GM21367 (cell line): Measurements from ENCODE around the gene LHX4.

Source experiments
- ATAC-seq: cut with Tn5 transposase; IDR thresholded peaks from one replicate; pipeline ENCODE4 v1.9.1; 2021; ENCODE audit not compliant: unreplicated experiment

LHX4 gene

DNA sequence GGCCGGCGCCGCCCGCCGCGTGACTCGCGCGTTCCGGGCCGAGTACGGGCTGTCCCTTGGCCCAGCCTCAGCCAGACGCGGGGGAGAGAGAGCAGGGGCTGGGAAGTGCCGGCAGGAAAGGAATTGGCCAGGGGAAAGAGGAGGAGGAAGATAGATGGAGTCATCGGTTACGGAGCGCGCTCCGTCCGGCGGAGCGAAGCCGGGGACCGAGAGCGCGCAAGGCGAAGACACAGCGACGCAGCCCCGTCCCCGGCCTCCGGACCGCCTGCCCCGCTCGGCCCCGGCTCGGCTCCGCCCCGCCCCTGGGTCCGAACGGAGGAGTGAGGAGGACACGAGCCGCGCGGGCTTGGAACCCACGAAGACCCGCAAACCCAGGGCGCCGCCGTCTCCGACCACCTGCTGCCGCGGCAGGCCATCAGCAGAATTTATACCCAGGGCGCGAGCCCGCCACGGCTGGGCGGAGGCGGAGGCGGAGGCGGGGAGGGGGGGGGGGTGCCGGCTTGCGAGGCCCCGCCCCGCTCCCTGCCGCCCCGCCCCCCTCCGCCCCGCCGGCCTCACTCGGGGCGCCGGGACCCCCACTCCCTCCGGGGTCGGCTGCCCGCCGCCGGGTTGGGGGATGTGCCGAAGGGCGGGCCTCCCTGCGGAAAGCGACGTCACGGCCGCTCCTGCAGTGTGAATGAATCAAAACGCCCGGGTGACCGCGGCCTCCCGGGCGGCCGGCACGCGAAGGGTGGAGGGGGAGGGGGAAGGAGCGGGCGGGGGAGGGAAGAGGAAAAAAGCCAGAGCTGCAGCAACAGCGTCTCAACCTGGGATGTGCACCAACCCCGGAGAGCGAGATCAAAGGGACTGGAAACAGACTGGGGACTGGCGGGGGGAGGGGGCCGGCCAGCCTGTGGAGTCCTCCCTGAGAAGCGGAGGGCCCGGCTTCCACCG is at the start of gene LHX4:
Gene LHX4, plus strand, starts transcription at position 782 of the 933 bp plus-strand sequence. CDS start 266 bp downstream, outside the sequence.
- no peak for ATAC-seq

DNA sequence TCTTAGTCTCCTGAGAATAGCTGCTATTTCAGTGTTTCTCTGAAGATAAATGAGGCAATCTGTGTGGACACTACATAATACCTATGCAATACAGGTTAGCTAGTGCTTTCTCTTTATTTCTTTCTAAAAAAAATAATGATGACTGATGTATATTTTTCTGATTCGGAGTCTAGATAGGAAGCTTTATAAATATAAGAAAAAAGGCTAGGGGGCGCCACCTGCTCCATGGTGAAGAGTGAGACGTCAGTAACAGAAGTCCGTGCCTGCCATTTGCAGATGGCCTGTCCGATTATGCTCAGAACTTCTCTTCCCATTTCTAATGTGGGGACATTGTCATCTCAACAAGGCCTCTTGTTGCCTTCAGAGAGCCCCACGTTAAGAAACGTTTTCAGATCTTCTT is 49.0 kb upstream of the LHX4 start:
- no peak for ATAC-seq

DNA sequence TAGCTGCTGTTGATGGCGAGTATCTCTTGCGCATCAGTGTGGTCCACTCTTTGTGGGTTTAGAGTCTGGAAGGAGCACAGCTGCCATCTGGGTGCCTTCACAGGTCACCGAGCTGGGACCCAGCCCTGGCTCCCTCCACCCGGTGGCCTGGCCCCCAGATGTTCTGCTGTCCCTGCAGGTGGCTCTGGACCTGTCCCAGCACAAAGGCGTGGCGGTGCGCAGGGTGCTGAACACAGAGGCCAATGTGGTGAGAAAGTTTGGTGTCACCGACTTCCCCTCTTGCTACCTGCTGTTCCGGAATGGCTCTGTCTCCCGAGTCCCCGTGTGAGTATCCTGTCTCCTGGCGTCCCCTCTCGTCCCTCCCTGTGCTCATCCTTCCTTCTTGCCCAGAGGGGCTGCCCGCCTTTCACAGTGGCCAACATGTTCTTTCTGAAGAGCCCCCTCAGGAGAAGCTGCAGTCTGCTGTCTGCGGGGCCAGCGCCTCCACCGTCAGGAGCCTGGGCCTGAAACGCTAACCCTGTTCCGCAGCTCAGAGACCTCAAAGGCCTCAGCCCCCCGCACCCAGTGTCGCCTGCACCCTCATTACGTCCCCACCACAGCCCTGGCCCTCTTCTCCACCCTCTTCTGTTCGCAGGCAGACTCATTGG is 47.9 kb upstream of the LHX4 start:
- ATAC-seq = no peak

DNA sequence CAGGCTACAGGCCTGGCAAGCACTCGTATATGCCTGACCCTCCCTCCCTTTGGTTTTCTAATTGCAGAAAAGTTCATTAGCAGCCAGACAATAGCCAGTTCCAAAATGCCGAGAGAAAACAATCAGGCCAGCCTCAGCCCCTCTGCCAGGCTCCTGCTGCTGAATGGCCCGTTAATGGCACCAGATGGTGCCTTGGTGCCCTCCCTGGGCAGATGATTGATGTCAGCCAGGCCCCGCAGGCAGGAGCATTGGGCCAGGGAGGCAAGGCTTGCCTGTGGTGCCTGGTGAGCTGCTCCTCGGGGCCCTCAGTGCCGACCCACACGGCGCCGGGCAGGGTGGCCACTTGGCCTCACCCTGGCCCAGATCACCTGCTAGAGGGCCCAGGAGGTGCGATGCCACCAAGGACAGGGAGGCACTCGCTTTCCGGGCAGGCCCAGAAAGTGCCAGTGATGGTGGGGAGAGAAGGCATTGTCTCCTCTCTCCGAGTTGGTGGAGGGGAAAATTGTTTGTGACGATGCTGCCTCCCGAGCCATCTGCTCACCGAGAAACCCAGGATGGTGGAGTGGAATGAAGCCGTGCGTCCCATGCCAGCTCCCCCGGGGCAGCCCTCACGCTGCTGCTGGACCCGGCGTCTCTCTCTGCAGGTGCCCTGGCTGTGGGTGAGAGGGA is 47.3 kb upstream of the LHX4 start:
- ATAC-seq = no peak

DNA sequence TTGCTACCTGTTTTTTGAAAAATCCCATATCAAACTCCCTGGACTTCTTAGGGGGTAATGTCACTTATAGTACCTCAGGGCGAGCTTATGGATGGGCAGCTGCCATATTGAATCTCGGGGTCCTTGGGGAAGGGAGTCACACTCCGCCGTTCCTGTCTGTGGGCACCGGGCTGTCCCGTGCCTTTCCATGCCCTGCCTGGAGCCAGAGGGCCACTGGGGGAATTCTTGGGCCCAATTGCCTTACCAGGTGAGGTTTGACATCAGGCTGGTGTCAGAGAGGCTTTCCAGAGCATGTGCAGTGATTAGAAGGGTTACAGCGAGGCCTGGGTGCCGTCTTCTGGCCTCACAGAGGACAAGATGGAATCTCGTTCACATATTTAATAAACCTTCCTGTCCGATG is 46.6 kb upstream of the LHX4 start:
- no peak for ATAC-seq

DNA sequence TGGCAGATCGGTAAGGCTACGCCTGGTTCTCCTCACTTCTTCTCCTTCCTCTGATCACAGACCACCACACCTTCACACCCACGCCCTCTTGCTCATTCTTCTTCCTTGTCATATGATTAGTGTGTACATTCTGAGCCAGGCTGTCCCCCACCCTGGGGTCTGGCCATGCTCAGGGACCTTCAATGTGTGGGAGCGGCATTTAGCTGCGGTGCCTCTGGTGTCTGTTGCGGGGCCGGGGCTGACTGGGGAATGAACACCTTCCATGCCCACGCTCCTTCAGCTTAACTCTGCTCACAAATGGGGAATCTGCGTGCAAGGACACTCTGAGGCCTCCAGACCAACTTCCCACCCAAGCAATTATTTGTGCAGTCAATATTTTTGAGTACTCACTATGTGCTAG is 46.0 kb upstream of the LHX4 start:
- no peak for ATAC-seq

DNA sequence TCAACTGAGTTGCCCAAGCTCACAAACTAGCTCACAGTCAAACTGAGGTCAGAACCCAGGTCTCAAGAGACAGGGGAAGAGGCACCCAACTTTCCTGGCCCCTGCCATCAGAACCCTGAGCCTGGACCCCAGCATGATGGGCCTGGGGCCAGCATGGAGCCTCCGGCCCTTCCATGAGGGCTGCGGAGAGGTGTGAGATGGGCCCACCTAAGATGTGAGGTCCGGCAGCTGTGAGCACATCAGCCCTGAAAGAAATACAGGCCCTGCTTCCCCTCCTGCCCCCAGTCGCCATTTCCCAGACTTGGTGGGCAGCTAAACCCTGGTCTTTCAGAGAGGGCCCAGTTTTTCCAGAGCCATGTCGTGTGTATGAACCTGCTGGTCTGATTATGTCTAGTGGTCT is 44.8 kb upstream of the LHX4 start:
- ATAC-seq = no peak

DNA sequence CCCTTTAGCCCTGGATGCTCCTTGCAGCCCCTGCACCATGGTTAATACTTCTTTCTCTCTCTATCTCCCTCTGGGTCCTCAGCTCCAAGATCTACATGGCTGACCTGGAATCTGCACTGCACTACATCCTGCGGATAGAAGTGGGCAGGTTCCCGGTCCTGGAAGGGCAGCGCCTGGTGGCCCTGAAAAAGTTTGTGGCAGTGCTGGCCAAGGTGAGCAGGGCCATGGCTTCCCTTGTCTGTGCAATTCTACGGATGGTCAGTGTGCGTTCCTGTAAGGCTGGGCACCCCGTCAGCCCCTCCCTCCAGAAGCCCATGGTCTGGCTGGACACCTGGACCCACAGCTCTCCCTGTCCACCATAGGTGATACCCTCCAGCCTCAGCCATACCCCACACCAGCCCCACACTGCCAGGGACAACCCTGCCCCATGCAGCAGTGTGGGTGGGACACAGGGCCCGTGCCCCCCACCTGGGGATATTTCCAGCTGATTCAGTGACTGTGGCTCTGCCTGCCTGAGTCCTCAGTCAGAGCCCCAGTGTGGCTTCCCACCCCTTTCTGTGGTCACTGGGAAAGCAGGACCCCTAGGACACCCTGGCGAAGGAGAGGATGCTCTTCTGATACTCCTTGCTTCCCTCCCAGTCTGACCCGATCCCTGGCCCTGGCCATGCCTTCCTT is 44.0 kb upstream of the LHX4 start:
- no peak for ATAC-seq

DNA sequence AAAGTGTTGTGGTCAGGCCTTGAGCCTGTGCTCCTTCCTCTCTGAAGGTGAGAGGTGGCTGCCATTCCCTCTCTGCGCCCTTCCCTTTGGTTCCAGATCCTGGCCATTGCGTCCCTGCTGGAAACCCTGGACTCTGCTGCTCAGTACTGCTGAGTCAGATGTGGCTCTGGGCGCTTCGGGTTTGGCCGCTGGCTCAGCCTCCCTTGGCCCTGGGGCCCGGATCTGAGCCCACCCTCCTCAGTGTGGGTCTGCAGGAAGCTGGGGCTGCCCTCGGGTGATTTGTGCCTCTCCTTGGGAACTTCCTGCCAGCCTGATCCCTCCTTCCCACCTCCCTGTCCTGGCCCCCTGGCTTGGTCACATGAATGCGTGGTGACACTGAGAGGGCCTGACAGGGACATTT is 43.2 kb upstream of the LHX4 start:
- ATAC-seq = no peak

DNA sequence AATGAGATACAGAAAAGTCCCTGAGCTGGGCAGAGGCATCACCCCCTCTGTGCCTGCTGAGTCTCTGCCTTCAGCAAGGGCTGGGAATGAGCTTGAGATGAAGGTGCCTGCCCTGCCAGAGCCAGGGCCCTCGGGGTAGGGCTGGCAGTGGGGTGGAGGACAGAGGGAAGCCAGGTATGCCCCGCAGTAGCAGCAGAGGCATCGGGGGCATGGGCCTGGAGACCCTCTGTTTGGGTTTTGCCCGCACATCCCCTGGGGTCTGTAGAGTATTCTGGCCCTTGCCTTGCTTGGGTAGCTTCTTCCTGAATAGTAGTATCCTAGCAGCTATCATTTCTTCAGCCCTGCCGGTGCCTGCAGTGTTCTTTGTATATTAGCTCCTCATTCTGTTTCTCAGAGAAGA is 42.4 kb upstream of the LHX4 start:
- no peak for ATAC-seq

DNA sequence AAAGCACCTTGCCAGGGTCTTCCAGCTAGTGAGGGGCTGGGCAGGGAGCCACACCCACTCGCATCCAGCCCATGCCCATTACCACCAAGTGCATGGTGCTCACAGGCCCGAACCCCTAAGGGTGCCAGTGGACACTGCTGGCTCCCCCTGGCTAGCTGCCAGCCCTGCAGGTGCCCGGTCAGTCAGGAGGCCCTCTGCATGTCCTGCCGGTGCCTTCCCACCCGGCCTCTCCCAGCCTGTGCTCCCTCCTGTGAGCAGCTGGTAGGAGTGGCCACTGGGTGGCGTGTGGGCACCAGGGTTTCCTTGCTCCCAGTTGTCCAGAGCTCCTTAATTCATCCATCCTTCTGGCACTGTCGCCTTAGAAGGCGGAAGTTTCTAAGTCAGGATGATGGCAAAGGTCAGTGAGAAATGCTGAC is 42.0 kb upstream of the LHX4 start:
- ATAC-seq = no peak

DNA sequence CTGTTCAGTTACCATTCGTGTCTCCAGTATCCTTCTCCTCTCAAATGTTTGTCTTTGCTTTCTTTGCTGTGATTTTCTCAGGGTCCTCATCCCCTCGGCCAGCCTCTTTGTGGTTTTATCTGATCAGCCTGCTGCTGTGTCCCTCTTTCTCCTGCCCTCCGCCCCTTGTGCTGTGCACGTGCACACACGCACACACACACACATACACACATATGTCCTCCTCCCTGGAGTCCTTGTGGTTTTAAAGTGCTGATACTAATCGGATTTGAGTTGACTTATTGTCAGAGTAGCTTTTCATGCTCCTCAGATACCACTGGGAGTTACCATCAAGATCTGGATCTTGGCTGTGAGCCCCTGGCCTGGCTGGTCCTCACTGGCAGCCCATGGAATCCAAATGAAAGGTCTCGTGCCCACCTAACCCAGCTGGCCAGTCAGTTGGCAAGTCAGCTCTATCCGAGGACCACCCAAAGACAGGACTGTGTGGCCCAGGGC is 41.3 kb upstream of the LHX4 start:
- no peak for ATAC-seq

DNA sequence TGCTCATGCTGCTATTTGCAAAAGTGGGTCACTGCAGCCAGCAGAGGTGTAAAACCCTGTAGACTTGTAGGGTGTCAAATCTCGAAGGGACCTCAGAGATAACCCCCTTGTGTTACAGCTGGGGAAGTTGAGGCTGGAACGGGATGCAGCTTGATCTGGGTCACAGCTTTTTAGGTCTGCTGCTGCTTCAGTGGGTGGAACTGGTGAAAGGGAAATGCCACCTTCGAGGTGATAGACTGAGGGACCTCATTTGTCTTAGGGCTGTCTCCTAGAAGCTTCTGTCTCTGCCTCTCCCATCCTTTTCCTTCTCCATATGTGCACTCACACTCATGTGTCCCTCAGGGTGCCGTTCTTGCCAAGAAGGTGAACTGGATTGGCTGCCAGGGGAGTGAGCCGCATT is 40.0 kb upstream of the LHX4 start:
- ATAC-seq = no peak

DNA sequence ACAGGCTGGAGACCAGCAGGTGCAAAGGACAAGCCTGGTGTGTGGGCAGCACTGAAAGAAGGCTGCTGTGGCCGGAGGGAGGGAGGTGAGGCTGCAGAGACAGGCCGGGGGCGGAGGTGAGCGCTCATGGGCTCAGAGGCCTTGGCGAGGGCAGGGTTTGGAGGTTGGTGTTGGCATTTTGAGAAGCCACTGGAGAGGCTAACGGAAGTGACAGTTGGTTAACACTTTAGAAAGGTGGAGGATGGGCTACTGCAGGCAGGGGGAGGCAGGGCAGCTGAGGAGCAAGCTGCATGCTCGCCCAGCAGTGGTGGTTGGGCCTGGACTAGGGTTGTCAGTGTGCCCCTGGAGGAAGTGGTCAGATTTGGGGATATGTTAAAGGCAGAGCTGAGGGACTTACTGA is 37.9 kb upstream of the LHX4 start:
- no peak for ATAC-seq

DNA sequence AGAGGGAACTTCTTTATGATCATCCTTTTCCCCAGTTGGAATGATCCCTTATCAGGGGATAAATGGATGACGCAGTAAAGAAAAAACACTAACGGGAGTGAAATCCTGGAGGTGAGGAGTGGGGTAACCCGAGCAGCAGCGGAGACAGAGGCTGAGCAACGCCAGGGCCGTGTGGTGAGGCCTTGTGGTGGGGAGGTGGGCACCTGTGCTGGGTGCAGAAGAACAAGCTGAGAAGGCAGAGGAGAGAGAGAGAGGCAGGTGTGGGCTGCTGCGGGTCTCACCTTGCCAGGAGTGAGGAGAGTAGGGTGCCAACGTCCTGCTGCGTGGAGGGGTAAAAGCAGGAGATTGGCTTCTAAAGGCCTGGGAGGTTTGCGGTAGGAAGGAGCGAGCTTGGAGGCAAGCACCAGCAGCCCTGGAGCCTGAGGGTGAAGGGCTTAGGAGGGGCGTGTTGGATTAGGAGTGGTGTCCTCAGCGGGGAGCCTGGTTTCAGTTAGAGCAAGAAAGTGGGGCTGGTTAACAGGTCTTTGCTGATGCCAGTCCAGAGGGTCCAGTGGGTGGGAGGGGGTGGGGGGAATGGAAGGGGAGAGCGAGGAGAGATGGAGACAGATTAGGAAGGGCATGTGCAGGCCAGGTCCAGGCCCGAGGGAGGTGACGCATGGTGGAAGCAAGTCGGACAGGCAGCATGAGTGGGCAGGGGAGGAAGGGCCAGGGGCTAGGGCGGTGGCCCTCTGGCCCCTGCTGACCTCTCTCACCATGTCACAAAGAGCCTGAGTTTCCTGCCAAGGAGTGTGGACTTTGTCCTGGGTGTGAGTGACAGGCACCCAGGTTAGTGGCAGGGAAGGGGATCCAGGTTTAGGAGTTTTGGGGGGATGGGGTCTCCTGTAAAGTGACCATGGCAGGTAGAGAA is 36.7 kb upstream of the LHX4 start:
- ATAC-seq = no peak

DNA sequence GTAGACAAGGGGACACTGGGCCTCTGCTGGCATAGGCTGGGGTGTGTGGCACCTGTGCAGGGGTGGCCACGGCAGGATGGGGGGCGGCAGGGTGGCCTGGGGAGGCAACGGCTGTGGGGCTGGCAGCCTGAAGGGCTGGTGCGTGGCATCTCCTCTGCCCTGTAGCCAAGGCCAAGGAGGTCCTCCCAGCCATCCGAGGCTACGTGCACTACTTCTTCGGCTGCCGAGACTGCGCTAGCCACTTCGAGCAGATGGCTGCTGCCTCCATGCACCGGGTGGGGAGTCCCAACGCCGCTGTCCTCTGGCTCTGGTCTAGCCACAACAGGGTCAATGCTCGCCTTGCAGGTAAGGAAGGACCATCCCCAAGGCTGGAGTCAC is 36.0 kb upstream of the LHX4 start:
- ATAC-seq = no peak

DNA sequence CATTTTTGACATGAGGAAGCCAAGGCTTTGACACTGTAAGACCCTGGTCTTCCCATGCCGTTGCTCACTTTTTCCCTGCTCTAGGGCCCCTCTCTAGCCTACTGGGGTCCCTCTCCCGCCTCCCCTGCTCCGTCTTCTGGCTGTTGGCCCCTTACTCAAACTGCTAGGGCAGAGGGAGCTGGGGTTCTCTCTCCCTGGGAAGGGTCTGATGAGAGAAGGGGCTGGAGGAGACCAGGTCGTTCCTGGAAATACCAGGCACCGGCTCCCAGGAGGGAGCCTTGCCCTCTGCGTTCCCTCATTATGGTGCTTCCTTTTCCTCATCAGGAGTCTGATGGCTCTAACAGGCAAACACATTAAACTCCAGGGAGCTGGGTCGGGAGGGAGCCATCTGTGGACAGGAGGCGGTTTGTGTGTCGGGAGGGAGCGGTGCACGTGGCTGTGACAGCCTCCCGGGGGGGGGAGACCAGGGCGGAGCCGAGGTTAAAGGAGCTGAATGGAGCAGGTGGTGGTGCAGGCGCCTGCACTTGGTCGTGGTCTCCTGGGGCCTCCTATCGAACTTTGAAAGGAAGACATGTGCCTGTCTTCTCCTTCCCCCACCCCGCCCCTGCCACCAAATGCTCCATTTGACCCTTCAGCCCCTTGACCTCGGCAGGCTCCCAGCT is 35.4 kb upstream of the LHX4 start:
- ATAC-seq = no peak

DNA sequence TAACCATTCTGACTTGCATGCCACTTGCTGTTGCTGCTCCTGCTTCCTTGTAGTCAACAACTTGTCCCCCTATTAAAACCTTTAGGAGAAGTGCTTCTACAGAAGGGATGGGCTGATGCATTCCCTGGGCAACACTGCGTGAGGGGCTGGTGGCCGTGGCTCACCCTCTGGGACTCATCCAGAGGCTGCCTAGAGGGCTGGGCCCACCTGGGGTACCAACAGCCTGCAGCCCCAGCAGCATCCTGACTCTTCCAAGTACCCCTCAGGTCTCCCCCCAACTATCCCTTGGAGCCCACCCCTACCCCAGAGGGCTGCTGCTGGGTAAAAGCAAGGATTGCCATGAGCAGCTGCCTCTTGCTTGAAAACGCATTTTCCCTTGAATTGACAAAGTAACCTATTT is 34.7 kb upstream of the LHX4 start:
- ATAC-seq = no peak

DNA sequence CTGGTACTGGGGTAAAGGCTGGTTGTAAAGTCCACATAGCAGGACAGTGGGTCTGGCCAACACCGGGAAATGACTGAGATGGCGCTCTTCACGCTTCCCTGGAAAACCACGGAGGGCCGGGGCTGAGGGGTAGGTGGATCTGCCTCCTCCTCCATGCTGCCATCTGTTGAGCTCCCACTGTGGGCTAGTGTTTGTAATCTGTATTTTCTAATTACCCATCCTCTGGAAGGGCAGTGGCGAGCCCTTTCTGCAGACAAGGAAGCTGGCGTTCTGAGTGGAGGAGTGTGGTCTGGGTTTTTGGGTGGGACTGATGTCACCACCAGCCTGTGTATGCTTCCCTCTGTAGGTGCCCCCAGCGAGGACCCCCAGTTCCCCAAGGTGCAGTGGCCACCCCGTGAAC is 34.1 kb upstream of the LHX4 start:
- no peak for ATAC-seq
